GM18505 (cell line): ENCODE data around the gene CAMTA2.
A peak's percentile ranks its signal among the peaks of the same experiment; 100 is the strongest.

Experiments
- ATAC-seq: cut with Tn5 transposase; IDR thresholded peaks from one replicate; pipeline ENCODE4 v1.9.1; 2021; ENCODE audit not compliant: unreplicated experiment
- POLR2A ChIP-seq: IDR thresholded peaks from 4 replicates; pipeline ENCODE4 v1.6.1; 2011; ENCODE audit warnings: borderline replicate concordance; ENCODE audit not compliant: insufficient read depth, insufficient read length; ENCODE audit errors: extremely low read depth

The CAMTA2 gene

DNA sequence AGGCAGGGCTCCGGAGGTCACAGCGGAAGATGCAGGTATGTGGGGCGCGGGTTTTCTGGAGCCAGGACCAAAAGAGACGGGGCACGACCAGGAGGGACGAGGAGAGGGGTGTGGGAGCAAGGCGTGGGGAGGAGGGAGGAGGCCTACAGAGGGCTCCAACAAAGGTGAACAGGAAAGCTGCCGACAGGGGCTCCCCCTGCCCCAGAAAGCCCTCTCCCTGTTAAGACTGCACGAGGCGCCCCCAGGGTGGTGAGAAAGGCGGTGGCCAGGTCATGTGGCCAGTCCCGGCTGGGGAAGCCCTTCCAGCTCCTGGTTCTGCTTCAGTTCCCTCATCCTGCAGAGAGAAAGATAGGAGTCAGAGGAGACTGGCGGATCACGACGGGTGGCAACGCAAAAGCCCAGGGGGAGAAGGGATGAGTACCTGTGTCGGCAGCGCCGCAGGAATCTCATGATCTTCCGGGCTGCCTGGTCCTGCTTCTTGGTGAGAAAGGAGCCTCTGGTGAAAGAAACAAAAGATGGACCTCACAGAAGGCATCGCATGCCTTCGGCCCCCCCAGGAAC is 18.9 kb downstream of the CAMTA2 start:
- no peak for TF ChIP-seq POLR2A

DNA sequence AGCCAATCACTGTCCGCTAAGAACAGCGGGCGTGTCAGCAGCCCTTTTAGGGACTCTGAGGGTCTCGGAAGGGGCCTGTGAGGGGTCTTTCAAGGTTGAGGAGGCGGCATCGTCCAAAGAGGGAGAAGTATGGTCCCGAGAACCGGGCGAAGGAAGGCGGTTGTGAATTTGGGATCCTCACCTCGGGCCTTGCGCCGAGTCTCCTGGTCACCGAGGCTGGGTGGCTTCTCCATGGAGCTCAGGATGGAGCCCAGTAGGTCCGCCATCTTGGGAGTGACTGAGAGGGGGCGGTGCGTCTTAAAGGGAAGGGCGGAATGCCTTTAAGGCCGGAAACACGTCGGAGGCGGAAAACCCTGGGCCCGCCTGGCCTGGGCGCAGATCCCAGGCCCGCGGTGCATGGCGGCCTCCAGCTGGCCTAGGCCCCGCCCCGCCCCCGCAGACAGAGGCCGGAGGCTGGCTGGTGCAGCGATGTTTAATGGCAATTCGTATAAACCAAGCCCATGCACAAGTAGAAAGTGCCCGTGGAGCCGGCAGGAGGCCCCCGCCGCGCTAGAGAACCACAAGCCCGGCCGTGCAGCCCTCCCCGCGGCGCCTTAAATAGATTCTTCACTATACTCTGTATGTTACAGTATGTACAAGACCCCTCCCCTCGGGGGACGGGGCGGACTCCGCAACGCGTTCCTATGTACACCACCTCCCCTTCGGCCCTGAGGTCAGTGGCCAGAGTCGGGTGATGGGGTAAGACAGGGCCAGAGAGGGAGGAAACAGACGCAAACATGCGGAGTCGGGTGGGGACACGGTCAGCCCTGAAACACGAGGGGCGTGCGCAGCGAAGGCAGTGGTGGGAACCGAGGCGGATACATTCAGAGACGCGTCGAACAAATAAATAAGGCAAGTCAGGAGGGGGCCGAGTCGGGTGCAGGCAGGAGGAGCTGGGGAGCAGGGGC is 19.7 kb downstream of the CAMTA2 start, which contains the start of gene SPAG7:
TSS of gene SPAG7 (minus strand) at position 279 of the 947 bp plus-strand sequence. CDS start at position 266, 13 bp downstream.
- ATAC-seq: peak; percentile 65
- TF ChIP-seq POLR2A: peak; percentile 92

More for the DNA sequence above, 18.9 kb downstream of the CAMTA2 start:
- ATAC-seq: no peak

DNA sequence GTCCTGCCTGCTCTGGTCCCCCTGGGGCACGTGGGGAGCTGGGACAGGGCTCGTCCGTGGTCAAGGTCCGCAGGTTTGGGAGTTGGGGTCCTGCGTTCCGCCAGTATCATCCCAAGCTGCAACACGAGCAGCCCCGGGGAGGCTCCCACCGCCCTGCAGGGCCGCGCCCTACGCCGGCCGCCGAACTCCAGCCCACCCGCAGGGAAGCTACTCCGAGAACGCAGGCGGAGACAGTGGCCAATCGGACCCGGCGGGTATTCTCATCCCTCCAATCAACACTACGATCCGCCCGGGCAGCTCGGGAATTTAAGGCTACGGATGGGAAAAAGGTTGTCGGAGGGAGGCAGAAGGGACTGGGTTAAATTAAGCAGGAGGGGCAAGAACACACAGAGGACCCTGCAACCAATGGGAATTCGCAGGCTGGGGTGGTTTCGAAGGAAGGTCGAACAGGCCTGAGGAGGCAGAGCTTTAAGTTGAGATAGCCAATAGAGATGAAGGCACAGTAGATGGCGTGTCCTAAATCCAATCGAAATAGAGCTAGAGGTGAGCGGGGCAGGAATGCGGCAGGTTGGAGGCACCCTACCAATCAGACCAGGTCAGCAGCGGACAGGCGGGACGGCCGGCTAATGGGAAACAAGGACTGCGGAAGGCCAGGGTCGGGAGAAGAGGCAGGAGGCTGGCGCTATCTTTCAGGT is 20.5 kb downstream of the CAMTA2 start:
- peak; percentile 71 for ATAC-seq
- TF ChIP-seq POLR2A: no peak

DNA sequence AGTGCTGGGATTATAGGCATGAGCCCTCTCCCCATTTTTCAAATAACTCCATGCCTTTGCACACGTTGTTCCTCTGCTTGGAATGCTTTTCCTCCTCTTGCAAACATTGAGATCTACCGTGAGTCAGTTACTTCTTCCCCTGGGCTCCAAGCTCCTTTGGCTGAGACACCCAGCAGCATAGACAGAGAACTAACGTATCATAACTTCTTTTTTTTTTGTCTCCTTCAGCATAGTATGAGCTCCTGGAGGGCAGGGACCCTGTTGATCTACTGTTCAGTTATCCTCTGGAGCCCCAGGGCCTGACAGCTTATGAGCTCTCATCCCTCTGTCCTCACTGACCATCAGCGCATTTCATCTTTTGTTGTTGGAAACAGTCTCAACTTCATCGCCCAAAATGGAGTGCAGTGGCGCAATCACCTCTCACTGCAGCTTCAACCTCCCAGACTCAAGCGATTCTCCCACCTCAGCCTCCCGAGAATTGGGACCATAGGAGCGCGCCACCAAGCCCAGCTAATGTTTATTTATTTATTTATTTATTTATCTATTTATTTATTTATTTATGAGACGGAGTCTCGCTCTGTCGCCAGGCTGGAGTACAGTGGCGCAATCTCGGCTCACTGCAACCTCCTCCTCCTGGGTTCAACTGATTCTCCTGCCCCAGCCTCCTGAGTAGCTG is 22.0 kb downstream of the CAMTA2 start:
- TF ChIP-seq POLR2A: no peak
- ATAC-seq: no peak

DNA sequence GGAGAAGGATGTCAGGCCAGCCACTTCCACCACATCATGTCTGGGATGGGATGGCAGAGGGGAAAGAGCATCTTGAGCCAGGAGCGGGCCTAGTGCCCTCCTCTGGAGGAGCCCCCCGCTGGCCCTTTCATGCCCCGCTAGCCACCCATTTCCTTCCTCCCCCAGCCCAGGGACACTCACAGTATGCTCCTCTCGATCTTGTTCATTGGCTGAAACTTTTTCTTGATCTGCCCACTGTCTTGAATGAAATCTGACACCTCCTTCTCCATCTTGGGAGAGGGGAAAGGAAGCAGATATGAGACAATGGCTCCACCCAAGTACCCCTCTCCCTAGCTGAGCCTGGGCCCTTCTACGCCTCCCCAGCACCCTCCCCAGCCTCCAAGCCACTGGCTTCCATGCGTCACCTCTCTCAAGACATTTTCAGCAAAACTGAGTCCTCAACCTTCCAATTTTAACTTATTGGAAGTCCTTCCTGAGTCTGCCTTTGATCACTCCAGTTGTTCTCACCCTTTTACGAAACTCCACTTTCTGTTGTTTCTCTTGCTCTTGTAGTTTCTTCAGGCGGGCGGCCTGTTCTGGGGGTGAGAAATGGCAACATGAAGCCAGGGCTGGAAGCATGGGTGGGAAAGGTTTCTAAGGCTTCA is 27.1 kb downstream of the CAMTA2 start:
- no peak for ATAC-seq
- no peak for TF ChIP-seq POLR2A

DNA sequence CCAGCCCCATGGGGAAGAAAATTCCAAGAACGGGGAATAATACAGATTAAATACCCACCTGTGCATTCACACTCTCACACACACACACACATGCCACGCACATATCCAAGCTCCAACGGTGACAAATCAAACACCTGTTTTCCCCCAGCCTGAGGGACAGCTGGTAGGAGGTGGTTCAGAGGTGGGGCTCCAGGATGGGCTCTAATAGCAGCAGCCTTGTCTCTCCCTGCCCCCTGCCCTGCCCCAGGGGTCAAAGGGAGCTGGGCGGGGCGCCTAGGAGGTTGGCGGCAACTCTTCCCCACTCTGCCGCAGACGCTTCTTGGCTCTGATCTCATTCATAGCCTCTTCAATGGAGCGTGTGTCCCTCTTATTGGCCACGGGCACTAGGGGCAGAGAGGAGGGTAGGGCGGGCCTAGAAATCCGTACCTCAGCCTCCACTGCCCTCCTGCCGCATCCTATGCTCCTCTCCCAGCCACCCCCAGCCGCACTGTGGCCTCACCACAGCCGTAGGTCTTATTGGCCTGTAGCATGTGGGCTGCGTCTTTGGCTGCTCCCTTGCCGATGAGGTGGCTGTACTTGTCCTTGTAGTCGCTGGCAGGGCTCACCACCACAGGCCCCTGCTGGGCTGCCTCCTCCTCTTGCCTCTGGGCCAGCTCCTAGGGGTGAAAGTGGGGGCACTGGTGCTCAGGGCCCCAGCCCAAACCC is 28.1 kb downstream of the CAMTA2 start:
- TF ChIP-seq POLR2A: no peak
- ATAC-seq: no peak

DNA sequence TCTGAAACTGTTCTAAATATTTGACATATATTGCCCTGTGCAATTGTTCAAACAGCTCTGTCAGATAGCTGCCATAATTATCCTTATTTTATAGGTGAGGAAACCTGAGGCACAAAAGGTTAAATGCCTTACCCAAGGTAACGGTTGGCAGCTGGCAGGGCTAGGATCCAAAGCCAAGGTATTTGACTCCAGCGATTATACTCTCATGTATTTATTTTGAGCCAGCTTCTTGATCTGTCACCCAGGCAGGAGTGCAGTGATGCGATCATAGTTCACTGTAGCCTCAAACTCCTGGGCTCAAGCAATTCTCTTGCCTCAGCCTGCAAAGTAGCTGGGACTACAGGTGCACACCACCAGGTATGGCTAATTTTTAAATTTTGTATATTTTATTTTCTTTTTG is 29.4 kb downstream of the CAMTA2 start:
- ATAC-seq: no peak
- no peak for TF ChIP-seq POLR2A

DNA sequence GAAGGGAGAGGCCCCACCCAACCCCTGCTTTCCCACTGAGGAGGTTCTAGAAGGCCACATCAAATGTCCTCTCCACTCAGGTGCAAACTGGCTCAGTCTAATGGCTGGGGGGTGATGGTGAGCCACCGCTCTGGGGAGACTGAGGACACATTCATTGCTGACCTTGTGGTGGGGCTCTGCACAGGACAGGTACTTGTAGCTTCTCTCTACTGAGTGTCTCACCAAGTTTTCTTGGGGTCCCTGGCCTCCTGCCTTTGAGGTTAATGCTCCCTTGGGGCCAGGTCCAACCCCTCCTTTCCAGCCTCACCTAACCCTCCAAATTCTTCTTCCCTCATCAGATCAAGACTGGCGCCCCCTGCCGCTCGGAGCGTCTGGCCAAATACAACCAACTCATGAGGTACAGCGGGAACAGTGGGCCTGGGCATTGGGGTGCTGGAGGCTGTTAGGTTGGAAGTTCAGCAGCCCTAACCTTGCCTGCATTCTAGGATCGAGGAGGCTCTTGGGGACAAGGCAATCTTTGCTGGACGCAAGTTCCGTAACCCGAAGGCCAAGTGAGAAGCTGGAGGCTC is 30.9 kb downstream of the CAMTA2 start:
- no peak for TF ChIP-seq POLR2A
- no peak for ATAC-seq

DNA sequence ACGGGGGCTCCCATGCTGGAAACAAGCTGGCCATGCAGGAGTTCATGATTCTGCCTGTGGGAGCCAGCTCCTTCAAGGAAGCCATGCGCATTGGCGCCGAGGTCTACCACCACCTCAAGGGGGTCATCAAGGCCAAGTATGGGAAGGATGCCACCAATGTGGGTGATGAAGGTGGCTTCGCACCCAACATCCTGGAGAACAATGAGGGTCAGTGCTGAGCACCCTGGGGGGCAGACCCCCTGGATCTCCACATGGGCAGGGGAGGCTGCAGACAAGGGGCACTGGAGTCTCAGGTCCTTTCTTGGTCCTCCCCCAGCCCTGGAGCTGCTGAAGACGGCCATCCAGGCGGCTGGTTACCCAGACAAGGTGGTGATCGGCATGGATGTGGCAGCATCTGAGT is 32.4 kb downstream of the CAMTA2 start:
- ATAC-seq: no peak

DNA sequence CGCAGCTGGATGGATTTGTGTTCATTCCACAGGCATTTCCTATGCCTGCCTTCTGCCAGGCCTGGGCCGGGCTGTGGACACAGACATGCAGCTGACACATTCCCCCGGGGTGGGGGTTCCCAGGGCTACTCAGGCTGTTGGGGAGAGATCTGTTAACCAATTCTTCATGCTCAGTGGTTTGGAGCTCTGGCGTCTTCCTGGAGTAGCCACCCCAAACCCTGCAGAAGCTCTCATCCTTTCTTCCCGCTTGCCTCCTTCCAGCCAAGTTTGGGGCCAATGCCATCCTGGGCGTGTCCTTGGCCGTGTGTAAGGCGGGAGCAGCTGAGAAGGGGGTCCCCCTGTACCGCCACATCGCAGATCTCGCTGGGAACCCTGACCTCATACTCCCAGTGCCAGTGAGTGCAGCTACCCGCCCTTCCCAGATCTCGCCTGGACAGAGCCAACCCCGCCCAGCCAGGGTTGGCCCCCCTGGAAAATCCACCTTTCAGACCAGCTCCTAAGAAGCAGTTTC is 34.0 kb downstream of the CAMTA2 start:
- no peak for ATAC-seq
- no peak for TF ChIP-seq POLR2A

More for the DNA sequence above, 32.4 kb downstream of the CAMTA2 start:
- no peak for TF ChIP-seq POLR2A

DNA sequence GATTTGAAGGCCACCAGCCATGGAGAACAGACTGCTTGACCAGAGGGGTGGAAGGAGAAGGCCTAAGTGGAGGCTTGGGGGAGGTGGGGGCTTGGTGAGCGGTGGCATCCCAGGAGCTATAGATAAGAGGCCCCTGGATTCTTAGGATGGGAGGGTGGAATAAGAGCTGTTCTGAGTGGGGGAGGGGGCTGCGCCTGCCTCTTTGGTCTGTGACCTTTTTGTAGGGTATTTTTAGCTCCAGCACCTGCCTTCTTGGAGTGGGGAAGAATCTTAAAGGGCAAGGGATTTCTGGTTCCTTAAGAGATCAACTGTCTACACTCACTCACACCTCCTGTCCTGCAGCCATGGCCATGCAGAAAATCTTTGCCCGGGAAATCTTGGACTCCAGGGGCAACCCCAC is 36.0 kb downstream of the CAMTA2 start:
- TF ChIP-seq POLR2A: no peak
- ATAC-seq: no peak

DNA sequence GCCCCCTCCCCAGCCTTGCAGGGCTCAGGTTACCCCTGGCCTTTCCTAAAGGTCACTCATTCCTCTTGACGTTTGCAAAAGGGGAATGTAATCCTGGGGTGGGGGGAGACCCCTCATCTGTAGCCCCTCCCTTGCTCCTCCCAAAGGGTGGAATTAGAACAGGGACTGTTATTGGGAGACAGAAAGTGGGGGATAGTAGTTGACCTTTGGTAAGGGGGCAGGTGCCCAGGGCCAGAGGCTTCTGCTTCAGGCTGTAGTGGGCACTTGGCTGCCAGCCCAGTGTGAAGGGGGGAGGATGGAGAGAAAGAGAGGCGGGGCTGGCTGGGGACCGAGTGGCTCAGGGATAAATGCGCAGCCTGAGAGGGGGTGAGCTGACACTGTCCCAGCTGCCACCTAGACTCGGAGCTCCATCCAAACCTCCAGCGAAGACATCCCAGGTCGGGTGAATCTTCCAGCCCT is 36.7 kb downstream of the CAMTA2 start, which contains the start of gene ENO3:
TSS of gene ENO3 (plus strand) at position 374 of the 459 bp plus-strand sequence. CDS start 711 bp downstream, outside the sequence.
- ATAC-seq: no peak
- TF ChIP-seq POLR2A: no peak
